ENCODE measurements around the gene NDUFB10. TPM values are rescaled to one million over a fixed set of nuclear protein-coding genes. Genes with fewer than 3 reads are reported as not detected.

NDUFB10 gene
- total and polyA plus RNA-seq, 2 donors (not counting 1 experiment from before 2014, with no cell fraction given): 123 to 149 TPM

DNA sequence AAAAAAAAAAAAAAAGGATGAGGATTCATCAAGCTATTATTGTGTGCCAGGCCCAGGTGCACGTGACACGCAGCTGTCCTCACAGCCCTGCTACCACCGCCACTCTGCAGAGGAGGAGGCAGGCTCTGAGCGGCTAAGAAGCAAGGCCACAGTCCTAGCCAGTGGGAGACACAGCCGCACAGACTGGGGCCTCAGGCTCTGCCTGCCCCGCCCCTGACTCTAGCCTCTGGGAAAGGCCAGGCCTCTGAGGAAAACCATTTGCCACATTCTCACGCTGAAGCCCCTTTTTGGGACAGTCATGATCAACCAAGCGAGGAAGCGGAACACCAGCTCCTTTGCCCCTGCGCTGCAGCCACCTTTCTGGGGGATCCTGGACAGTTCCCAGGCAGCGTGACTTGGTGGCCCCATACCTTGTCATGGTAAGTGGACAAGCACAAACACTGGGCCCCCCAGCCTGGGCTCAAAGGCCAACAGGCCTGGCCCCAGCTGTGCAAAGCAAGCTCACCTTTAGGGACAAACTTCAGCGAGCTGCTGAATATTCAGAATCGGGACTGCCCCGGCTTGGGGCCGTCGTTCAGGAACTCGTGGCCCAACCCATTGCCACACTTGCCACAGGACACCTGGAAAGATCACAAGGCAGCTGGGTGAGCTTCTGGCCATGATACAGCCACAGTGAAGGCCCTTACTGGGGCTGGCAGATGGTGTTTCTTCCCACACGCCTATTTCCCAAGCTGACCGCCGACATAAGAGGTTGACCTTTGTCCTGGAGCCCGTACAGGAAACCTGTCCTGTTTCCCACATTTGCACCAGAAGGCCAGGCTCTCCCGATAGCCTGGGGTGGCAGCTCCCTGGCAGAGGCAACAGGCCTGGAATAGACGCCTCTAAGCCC, 18.8 kb upstream of the NDUFB10 start:
- Histone ChIP-seq H3K9me3 (ENCODE audit: control insufficient read depth, insufficient read depth, low read depth, low read length) (no peaks in the 10 kb centered on the region), H3K27ac (ENCODE audit: insufficient read depth, low read length) (no peak overlapping the region), H3K27me3 (ENCODE audit: control insufficient read depth, insufficient read depth, low read length) (no peaks in the 10 kb centered on the region), H3K9ac (ENCODE audit: insufficient read depth, low read length) (no peak overlapping the region), H2AFZ (ENCODE audit: low read length) (no peak overlapping the region), H3K36me3 (ENCODE audit: control insufficient read depth, insufficient read depth, low read length) (peaks cover 8% of the 10 kb centered on the region), H3K4me1 (ENCODE audit: control insufficient read depth, extremely low read depth, insufficient read depth, low read length) (peaks cover 7% of the 10 kb centered on the region), H3K79me2 (ENCODE audit: control insufficient read depth, insufficient read depth, low read length) (no peaks in the 10 kb centered on the region), H3K4me3 (replicated peaks in 1 of 4; ENCODE audit: control extremely low read depth in 1 of 4, insufficient read depth in 1 of 4, low read depth in 3 of 4, low read length in 4 of 4) (no peak overlapping the region), H4K20me1 (ENCODE audit: control insufficient read depth, extremely low read depth, insufficient read depth, low read length) (no peaks in the 10 kb centered on the region), H3K4me2 (ENCODE audit: extremely low read depth, insufficient read depth, low read length) (no peak overlapping the region)
- DNase-seq (ENCODE audit: low read depth in 2 of 2): no peak
- TF ChIP-seq, protein P1, sequence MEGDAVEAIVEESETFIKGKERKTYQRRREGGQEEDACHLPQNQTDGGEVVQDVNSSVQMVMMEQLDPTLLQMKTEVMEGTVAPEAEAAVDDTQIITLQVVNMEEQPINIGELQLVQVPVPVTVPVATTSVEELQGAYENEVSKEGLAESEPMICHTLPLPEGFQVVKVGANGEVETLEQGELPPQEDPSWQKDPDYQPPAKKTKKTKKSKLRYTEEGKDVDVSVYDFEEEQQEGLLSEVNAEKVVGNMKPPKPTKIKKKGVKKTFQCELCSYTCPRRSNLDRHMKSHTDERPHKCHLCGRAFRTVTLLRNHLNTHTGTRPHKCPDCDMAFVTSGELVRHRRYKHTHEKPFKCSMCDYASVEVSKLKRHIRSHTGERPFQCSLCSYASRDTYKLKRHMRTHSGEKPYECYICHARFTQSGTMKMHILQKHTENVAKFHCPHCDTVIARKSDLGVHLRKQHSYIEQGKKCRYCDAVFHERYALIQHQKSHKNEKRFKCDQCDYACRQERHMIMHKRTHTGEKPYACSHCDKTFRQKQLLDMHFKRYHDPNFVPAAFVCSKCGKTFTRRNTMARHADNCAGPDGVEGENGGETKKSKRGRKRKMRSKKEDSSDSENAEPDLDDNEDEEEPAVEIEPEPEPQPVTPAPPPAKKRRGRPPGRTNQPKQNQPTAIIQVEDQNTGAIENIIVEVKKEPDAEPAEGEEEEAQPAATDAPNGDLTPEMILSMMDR (conservative IDR thresholded peaks at IDR 0.05 in 1 of 2, IDR thresholded peaks at IDR 0.05 in 1 of 2; ENCODE audit: low read depth in 1 of 2, low read length in 2 of 2): no peak
- no peak for TF ChIP-seq EZH2 (IDR thresholded peaks at IDR 0.05; ENCODE audit: low read length, missing control alignments)

DNA sequence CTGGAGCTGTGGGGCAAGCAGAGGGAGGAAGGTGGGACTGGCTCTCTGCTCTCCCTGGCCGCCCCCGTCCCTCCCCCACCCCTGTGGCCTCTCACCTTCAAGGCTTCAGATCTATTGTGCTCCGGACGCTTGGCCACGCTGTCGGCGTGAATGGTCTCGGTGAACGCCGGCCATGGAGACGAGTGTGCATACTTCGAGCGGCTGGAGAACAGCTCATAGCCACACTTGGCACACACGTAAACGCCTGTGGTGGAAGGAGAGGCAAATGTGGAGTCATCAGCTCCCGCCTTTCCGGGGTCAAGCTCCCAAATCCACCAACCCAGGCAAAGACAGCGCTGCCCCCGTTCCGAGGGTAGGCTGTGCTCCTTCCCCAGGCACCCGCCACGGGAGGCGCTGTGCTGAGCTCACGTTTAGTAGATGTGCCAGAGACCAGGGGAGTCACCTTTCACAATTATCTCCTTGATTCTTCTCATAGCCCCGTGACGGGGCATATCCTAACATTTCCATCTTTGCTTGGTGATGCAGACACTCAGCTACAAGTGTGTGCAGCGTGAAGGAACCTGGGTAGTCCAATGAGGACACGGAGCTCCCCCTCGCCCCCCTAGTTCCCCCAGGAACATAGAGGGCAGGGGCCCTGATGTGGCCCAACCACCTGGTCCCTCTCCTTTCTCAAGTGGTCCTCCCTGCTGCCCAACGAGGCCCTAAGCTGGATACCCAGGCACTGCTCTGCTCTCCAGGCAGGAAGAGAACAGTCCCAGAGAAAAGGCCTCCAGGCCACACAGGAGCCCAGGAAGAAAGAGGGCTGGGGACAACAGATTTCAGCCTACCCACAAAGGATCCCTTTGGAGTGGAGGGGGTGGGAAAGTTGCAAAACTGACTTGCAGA, 17.9 kb upstream of the NDUFB10 start:
- Histone ChIP-seq H3K4me3 (replicated peaks in 1 of 4; ENCODE audit: control extremely low read depth in 1 of 4, insufficient read depth in 1 of 4, low read depth in 3 of 4, low read length in 4 of 4) (peak overlapping the region in 3 of 4 experiments; percentile 79 to 83 (median 81)), H3K27ac (ENCODE audit: insufficient read depth, low read length) (no peak overlapping the region), H3K9me3 (ENCODE audit: control insufficient read depth, insufficient read depth, low read depth, low read length) (no peaks in the 10 kb centered on the region), H3K27me3 (ENCODE audit: control insufficient read depth, insufficient read depth, low read length) (no peaks in the 10 kb centered on the region), H3K36me3 (ENCODE audit: control insufficient read depth, insufficient read depth, low read length) (peaks cover 8% of the 10 kb centered on the region), H3K9ac (ENCODE audit: insufficient read depth, low read length) (no peak overlapping the region), H3K4me1 (ENCODE audit: control insufficient read depth, extremely low read depth, insufficient read depth, low read length) (peaks cover 7% of the 10 kb centered on the region), H3K79me2 (ENCODE audit: control insufficient read depth, insufficient read depth, low read length) (no peaks in the 10 kb centered on the region), H4K20me1 (ENCODE audit: control insufficient read depth, extremely low read depth, insufficient read depth, low read length) (no peaks in the 10 kb centered on the region), H2AFZ (ENCODE audit: low read length) (no peak overlapping the region), H3K4me2 (ENCODE audit: extremely low read depth, insufficient read depth, low read length) (peak overlapping the region; percentile 92)
- DNase-seq (ENCODE audit: low read depth in 2 of 2): peak; percentile 33 to 96
- no peak for TF ChIP-seq EZH2 (IDR thresholded peaks at IDR 0.05; ENCODE audit: low read length, missing control alignments)
- TF ChIP-seq, protein P1 (conservative IDR thresholded peaks at IDR 0.05 in 1 of 2, IDR thresholded peaks at IDR 0.05 in 1 of 2; ENCODE audit: low read depth in 1 of 2, low read length in 2 of 2): peak in 1 of 2 donors; percentile 29
